Loucy (cell line): ENCODE measurements around the gene KIAA1614.
A peak's percentile ranks its signal among the peaks of the same experiment; 100 is the strongest.

Source experiments
- H2AFZ ChIP-seq: fragments of 200-600 bp; sonication (generic); 2 replicates; pipeline ENCODE4 v1.6.0; 2016; ENCODE audit warnings: antibody characterized with exemption, mild to moderate bottlenecking, low read length, moderate library complexity
- H3F3A ChIP-seq: fragments of 200-600 bp; 2 replicates; pipeline ENCODE4 v1.6.0; 2016; ENCODE audit warnings: antibody characterized with exemption, low read depth, mild to moderate bottlenecking
- H3K27me3 ChIP-seq: fragments of 200-600 bp; sonication (generic); 2 replicates; pipeline ENCODE4 v1.6.1; 2014; ENCODE audit warnings: low read length, mild to moderate bottlenecking; ENCODE audit not compliant: insufficient read depth, poor library complexity, severe bottlenecking
- H3K36me3 ChIP-seq: fragments of 200-600 bp; sonication (generic); 2 replicates; pipeline ENCODE4 v1.6.1; 2016; ENCODE audit warnings: low read length; ENCODE audit not compliant: insufficient read depth
- H3K4me1 ChIP-seq: fragments of 200-600 bp; sonication (generic); 2 replicates; pipeline ENCODE4 v1.5.1; 2014; ENCODE audit warnings: low read length, mild to moderate bottlenecking; ENCODE audit not compliant: insufficient read depth, poor library complexity, severe bottlenecking
- H3K4me2 ChIP-seq: fragments of 200-600 bp; sonication (generic); 2 replicates; pipeline ENCODE4 v1.6.0; 2014; ENCODE audit warnings: antibody characterized with exemption, low read length, low read depth, mild to moderate bottlenecking; ENCODE audit not compliant: poor library complexity, severe bottlenecking
- H3K4me3 ChIP-seq: fragments of 200-600 bp; sonication (generic); 2 replicates; pipeline ENCODE4 v1.5.1; 2014; ENCODE audit warnings: low read length, mild to moderate bottlenecking, mixed read lengths; ENCODE audit not compliant: poor library complexity, severe bottlenecking
- H3K79me2 ChIP-seq: fragments of 200-600 bp; sonication (generic); 2 replicates; pipeline ENCODE4 v1.6.1; 2014; ENCODE audit warnings: low read length; ENCODE audit not compliant: insufficient read depth
- H3K9ac ChIP-seq: fragments of 200-600 bp; sonication (generic); 2 replicates; pipeline ENCODE4 v1.6.0; 2014; ENCODE audit warnings: mild to moderate bottlenecking, low read depth, low read length, moderate library complexity; ENCODE audit not compliant: poor library complexity, severe bottlenecking
- H3K9me2 ChIP-seq: fragments of 200-600 bp; sonication (generic); replicated peaks from 2 replicates; pipeline ENCODE4 v1.6.1; 2016; ENCODE audit warnings: low read depth, low read length, mixed read lengths
- H3K9me3 ChIP-seq: fragments of 200-600 bp; sonication (generic); 2 replicates; pipeline ENCODE4 v1.6.1; 2014; ENCODE audit warnings: mild to moderate bottlenecking, antibody characterized with exemption, low read length, low read depth; ENCODE audit not compliant: insufficient read depth
- H4K20me1 ChIP-seq: fragments of 200-600 bp; sonication (generic); 2 replicates; pipeline ENCODE4 v1.6.0; 2014; ENCODE audit warnings: antibody characterized with exemption, low read length, mild to moderate bottlenecking; ENCODE audit not compliant: insufficient read depth, poor library complexity, severe bottlenecking
- EZH2phosphoT487 ChIP-seq: fragments of 200-600 bp; IDR thresholded peaks from 2 replicates; pipeline ENCODE4 v1.6.1; 2018; ENCODE audit warnings: antibody characterized with exemption, mild to moderate bottlenecking, moderate library complexity, borderline replicate concordance
- TF ChIP-seq, protein P1 (sequence below): fragments of 200-600 bp; sonication (generic); conservative IDR thresholded peaks from 2 replicates; pipeline ENCODE4 v1.5.1; 2014; ENCODE audit warnings: mild to moderate bottlenecking, antibody characterized with exemption, low read length

Gene KIAA1614

DNA sequence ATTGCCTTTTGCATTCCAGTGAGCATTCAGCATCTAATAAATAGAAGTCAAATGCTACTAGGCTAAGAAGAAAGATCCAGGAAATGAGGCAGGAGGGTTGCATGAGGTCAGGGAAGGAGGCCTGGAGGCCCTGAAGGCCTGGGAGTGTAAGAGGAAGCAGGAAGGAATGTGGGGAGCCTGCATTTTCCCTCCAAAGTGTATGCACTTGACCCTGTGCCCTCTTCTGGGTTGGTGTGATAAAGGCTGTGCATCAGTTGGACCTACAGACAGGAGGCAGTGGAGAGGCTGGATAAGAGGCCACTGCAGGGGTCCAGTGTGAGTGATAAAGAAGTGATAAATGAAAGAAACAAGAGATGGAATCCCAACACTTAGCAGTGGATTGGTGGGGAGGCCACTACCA is 20.4 kb downstream of the KIAA1614 start:
- Histone ChIP-seq H3K4me3 (no peak overlapping the region), H3K9ac (no peak overlapping the region), H3K27me3 (no peaks in the 10 kb centered on the region), H3K4me1 (peaks cover 52% of the 10 kb centered on the region), H3K9me3 (no peaks in the 10 kb centered on the region), H4K20me1 (no peaks in the 10 kb centered on the region), H2AFZ (no peak overlapping the region), H3K36me3 (no peaks in the 10 kb centered on the region), H3F3A (no peaks in the 10 kb centered on the region), H3K4me2 (no peak overlapping the region), H3K79me2 (no peaks in the 10 kb centered on the region), H3K9me2 (no peaks in the 10 kb centered on the region)
- no peak for TF ChIP-seq EZH2phosphoT487
- TF ChIP-seq, protein P1, sequence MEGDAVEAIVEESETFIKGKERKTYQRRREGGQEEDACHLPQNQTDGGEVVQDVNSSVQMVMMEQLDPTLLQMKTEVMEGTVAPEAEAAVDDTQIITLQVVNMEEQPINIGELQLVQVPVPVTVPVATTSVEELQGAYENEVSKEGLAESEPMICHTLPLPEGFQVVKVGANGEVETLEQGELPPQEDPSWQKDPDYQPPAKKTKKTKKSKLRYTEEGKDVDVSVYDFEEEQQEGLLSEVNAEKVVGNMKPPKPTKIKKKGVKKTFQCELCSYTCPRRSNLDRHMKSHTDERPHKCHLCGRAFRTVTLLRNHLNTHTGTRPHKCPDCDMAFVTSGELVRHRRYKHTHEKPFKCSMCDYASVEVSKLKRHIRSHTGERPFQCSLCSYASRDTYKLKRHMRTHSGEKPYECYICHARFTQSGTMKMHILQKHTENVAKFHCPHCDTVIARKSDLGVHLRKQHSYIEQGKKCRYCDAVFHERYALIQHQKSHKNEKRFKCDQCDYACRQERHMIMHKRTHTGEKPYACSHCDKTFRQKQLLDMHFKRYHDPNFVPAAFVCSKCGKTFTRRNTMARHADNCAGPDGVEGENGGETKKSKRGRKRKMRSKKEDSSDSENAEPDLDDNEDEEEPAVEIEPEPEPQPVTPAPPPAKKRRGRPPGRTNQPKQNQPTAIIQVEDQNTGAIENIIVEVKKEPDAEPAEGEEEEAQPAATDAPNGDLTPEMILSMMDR = peak; percentile 48

DNA sequence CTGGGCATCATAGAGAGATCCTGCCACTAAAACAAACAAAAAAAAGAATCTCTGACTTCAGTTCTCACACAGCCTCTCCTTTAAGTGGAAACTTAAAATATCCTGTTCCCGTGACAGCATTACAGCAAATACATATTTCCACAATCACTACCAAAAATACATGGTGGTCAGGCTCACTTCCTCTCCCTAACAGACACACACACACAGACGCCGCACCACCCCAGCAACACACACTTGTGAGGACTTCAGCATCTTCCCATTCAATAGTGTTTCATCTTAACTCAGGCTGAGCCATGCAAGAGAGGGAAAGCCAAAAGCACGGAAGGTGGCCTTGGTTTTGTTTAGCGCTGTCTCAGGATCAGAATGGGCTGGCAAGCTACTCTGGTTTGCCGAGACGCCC is 21.9 kb downstream of the KIAA1614 start:
- H3K9me2 ChIP-seq = no peaks in the 10 kb centered on the region
- TF ChIP-seq, protein P1 = no peak
- no peak for TF ChIP-seq EZH2phosphoT487
- no peaks in the 10 kb centered on the region for H3K36me3 ChIP-seq
- no peaks in the 10 kb centered on the region for H3K79me2 ChIP-seq
- H3K27me3 ChIP-seq = no peaks in the 10 kb centered on the region
- no peak overlapping the region for H3K9ac ChIP-seq
- no peak overlapping the region for H3K4me2 ChIP-seq
- H3F3A ChIP-seq = no peaks in the 10 kb centered on the region
- no peak overlapping the region for H3K4me3 ChIP-seq
- no peak overlapping the region for H2AFZ ChIP-seq
- no peaks in the 10 kb centered on the region for H4K20me1 ChIP-seq
- peaks cover 67% of the 10 kb centered on the region for H3K4me1 ChIP-seq
- no peaks in the 10 kb centered on the region for H3K9me3 ChIP-seq

DNA sequence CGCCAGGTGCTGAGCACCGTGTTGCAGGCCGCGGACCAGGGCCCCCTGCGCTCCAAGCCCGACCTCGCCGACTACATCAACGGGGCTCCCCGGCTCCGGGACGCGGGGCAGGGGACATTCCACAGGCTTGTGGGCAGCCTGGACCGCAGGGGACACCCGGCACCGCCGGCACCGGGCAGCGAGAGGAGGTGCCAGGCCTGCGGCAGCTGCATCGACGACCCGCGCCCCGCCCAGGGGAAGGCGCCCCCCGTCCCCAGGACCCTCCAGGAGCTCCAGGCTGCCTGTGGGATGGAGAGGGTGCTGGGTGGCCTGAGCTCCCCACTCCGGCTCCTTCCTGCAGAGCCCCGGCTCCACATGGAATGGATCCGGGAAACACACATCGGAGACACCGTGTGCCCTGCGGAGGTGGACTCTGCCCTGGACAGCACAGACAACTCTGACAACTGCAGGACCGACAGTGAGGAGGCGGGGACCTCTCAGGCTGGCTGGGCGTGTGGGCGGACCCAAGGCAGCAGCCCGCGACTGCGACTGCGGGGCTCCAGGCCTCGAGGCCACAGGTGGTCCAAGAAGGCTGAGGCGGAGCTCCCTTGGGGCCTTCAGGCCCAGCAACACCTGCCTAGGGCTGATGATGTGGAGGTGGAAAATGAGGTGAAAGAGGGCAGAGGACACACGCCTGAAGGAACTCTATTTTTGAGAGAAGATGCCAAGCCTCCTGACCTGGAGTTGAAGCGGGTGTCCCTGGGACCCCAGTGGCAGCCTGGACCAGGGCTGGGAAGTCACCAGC is 22.8 kb downstream of the KIAA1614 start:
- H3K4me1 ChIP-seq = peaks cover 68% of the 10 kb centered on the region
- no peaks in the 10 kb centered on the region for H3K36me3 ChIP-seq
- no peak overlapping the region for H2AFZ ChIP-seq
- no peak overlapping the region for H3K4me3 ChIP-seq
- no peaks in the 10 kb centered on the region for H3F3A ChIP-seq
- H3K9me2 ChIP-seq = no peaks in the 10 kb centered on the region
- H3K9ac ChIP-seq = no peak overlapping the region
- no peak for TF ChIP-seq EZH2phosphoT487
- TF ChIP-seq, protein P1 = no peak
- no peaks in the 10 kb centered on the region for H3K27me3 ChIP-seq
- H3K9me3 ChIP-seq = no peaks in the 10 kb centered on the region
- no peak overlapping the region for H3K4me2 ChIP-seq
- no peaks in the 10 kb centered on the region for H3K79me2 ChIP-seq
- no peaks in the 10 kb centered on the region for H4K20me1 ChIP-seq
